Right lobe of liver (tissue), 6 donors: ENCODE measurements around the gene ARGLU1. TPM values are rescaled to one million over a fixed set of nuclear protein-coding genes. Genes with fewer than 3 reads are reported as not detected.

Experiments used
- ATAC-seq, 4 donors: fragments of 200-7000 bp; cut with Tn5 transposase; one replicate each; pipeline ENCODE4 v1.9.1; 2020; ENCODE audit warnings: mild to moderate bottlenecking in 4 of 4, moderate library complexity in 4 of 4
- DNase-seq, 3 donors: peaks; one replicate each; pipeline ENCODE4 v3.0.0-alpha.2; 2020
- H3K27ac ChIP-seq, 3 donors: fragments of 200-600 bp; one replicate each; pipeline ENCODE4 v1.8.0; 2022
- H3K27me3 ChIP-seq, 2 donors: fragments of 200-600 bp; one replicate each; pipeline ENCODE4 v1.8.0; 2022
- H3K36me3 ChIP-seq, 4 donors: fragments of 200-600 bp; sonication (generic) in 1 of 4; one replicate each; pipeline versions ENCODE4 v1.5.1 to v1.8.0; 2017 to 2022; ENCODE audit warnings: control low read depth in 1 of 4
- H3K4me1 ChIP-seq, 4 donors: fragments of 200-600 bp; sonication (generic) in 1 of 4; one replicate each; pipeline versions ENCODE4 v1.5.1 to v1.8.0; 2017 to 2022; ENCODE audit warnings: control low read depth in 1 of 4
- H3K4me3 ChIP-seq, 3 donors: fragments of 200-600 bp; one replicate each; pipeline ENCODE4 v1.8.0; 2022
- H3K9me3 ChIP-seq, 4 donors: fragments of 200-600 bp; sonication (generic) in 1 of 4; one replicate each; pipeline versions ENCODE4 v1.5.1 to v1.8.0; 2017 to 2022; ENCODE audit warnings: control low read depth in 1 of 4
- POLR2A ChIP-seq: fragments of 450-650 bp; IDR thresholded peaks from one replicate; pipeline ENCODE4 v1.6.1; 2017; ENCODE audit warnings: antibody characterized with exemption, mild to moderate bottlenecking
- WGBS: methylation state at CpG from one replicate; pipeline ENCODE4 v1.1.6; 2018; ENCODE audit warnings: low coverage, low lambda C conversion rate; ENCODE audit not compliant: insufficient coverage; ENCODE audit errors: missing lambda C conversion rate; 5-methylcytosine and 5-hydroxymethylcytosine counted together
- intact Hi-C, 2 donors: fragments of 100-400 bp; cut with DNase I; formaldehyde crosslinking; loops; one replicate each; pipeline versions ENCODE4 v1.11.2 to v1.14.1; 2022
- total RNA-seq, 6 experiments: library from RNA; depleted of rRNA in 2 of 6; stranded (reverse); fragments of >200 nt in 2 of 6; fragmentation: NEBNext Ultra II Directional in 3 of 6; extraction: Animal tissue kit (Norgen Biotek cat#: 25700) in 3 of 6; gene quantifications; one replicate each; pipeline versions ENCODE4 v1.1.0 to v1.2.4, GENCODE V29; 2016 to 2023
- TF ChIP-seq, protein P1 (sequence below), 4 donors: fragments of 200-600 bp in 3 of 4; fragments of 450-650 bp in 1 of 4; IDR thresholded peaks; one replicate each; pipeline versions ENCODE4 v1.5.1 to v1.8.0; 2016 to 2022; ENCODE audit warnings: antibody characterized with exemption in 4 of 4, mild to moderate bottlenecking in 2 of 4
- donor health status: DM: no; HTN: yes; CAD: no.
- donor health status: DM: no; HTN: no; CAD: no.
- donor health status: DM: no; HTN: no; CAD: no.
- donor health status: DM: no; HTN: yes; CAD: no.
- donor health status: DM: no; HTN: yes; CAD: no.

ARGLU1 gene
- total RNA-seq, 6 experiments from 2014 or later = 19.9 to 35.6 (median 32.0) TPM

DNA sequence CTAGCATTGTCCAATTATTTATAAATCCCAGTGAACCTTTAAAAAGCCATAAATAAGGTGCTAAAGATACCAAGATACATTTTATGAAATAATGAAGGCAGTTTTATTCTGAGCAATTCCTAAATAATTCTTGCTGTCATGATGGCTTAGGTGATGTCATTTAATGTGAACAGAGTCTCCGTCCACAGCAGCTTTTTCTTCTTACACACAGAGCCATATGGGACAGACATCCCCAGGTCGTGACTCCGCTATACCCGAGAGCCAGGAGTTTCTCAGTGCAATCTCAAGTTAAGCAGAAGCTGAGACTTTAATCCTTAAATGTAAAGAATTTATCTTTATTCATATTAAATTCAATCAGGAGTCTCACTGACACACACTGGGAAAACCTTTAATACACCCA lies 62.2 kb downstream of the ARGLU1 start:
- TF ChIP-seq, protein P1, sequence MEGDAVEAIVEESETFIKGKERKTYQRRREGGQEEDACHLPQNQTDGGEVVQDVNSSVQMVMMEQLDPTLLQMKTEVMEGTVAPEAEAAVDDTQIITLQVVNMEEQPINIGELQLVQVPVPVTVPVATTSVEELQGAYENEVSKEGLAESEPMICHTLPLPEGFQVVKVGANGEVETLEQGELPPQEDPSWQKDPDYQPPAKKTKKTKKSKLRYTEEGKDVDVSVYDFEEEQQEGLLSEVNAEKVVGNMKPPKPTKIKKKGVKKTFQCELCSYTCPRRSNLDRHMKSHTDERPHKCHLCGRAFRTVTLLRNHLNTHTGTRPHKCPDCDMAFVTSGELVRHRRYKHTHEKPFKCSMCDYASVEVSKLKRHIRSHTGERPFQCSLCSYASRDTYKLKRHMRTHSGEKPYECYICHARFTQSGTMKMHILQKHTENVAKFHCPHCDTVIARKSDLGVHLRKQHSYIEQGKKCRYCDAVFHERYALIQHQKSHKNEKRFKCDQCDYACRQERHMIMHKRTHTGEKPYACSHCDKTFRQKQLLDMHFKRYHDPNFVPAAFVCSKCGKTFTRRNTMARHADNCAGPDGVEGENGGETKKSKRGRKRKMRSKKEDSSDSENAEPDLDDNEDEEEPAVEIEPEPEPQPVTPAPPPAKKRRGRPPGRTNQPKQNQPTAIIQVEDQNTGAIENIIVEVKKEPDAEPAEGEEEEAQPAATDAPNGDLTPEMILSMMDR (IDR thresholded peaks at IDR 0.05) = no peak
- TF ChIP-seq POLR2A = no peak
- Histone ChIP-seq H3K4me1 (no peaks in the 10 kb centered on the region), H3K36me3 (no peaks in the 10 kb centered on the region), H3K9me3 (no peaks in the 10 kb centered on the region), H3K4me3 (no peak overlapping the region), H3K27ac (no peak overlapping the region), H3K27me3 (no peaks in the 10 kb centered on the region)
- intact Hi-C loops = no loop called here
- ATAC-seq (no peak), DNase-seq (no peak)
- 68% methylated on average over 4 of the region's 4 CpGs for WGBS

- H3K9me3 ChIP-seq = no peaks in the 10 kb centered on the region
- intact Hi-C loops = no loop called here
- no peaks in the 10 kb centered on the region for H3K4me1 ChIP-seq
- ATAC-seq = no peak
- no peaks in the 10 kb centered on the region for H3K27me3 ChIP-seq
- 62% methylated on average over 4 of the region's 4 CpGs for WGBS
- no peak overlapping the region for H3K4me3 ChIP-seq
- H3K36me3 ChIP-seq = no peaks in the 10 kb centered on the region
- TF ChIP-seq, protein P1 (IDR thresholded peaks at IDR 0.05) = no peak
- TF ChIP-seq POLR2A = no peak
- H3K27ac ChIP-seq = no peak overlapping the region
- DNase-seq = no peak
Observed at GRCh38 chr13:106505295-106505694, 62.6 kb downstream of the ARGLU1 start.

- intact Hi-C loops = no loop called here
- H3K27ac ChIP-seq = no peak overlapping the region
Observed at GRCh38 chr13:106503730-106504453, 64.0 kb downstream of the ARGLU1 start.

GRCh38 chr13:106503272-106503671 lies 64.7 kb downstream of the ARGLU1 start:
- WGBS = 47% methylated on average over 5 of the region's 5 CpGs
- DNase-seq (no peak), ATAC-seq (no peak)
- no peaks in the 10 kb centered on the region for H3K9me3 ChIP-seq
- TF ChIP-seq, protein P1 (IDR thresholded peaks at IDR 0.05) = no peak
- TF ChIP-seq POLR2A = no peak
- H3K36me3 ChIP-seq = no peaks in the 10 kb centered on the region
- H3K27me3 ChIP-seq = no peaks in the 10 kb centered on the region
- H3K4me1 ChIP-seq = no peaks in the 10 kb centered on the region
- no peak overlapping the region for H3K27ac ChIP-seq
- intact Hi-C loops = no loop called here
- H3K4me3 ChIP-seq = no peak overlapping the region

More at GRCh38 chr13:106503730-106504453, 64.0 kb downstream of the ARGLU1 start:
- ATAC-seq = no peak
- H3K4me1 ChIP-seq = no peaks in the 10 kb centered on the region
- H3K9me3 ChIP-seq = no peaks in the 10 kb centered on the region
- no peaks in the 10 kb centered on the region for H3K36me3 ChIP-seq
- TF ChIP-seq, protein P1 (IDR thresholded peaks at IDR 0.05) = no peak
- no peaks in the 10 kb centered on the region for H3K27me3 ChIP-seq
- no peak for DNase-seq
- 62% methylated on average over 9 of the region's 9 CpGs for WGBS
- H3K4me3 ChIP-seq = no peak overlapping the region
